Activated gamma-delta T cell (primary cell): ENCODE data around the gene LAPTM5.
A peak's percentile ranks its signal among the peaks of the same experiment; 100 is the strongest.

Experiments used
- DNase-seq: peaks from one replicate; lab custom pipeline; 2025; lab: John Stamatoyannopoulos, UW

LAPTM5 gene

GRCh38 chr1:30718636-30719405 lies 38.8 kb downstream of the LAPTM5 start:
- peak; percentile 100 for DNase-seq

- DNase-seq: peak; percentile 100
Observed at GRCh38 chr1:30718091-30718635, 39.4 kb downstream of the LAPTM5 start.

- no peak for DNase-seq
Observed at GRCh38 chr1:30716646-30717045, 40.9 kb downstream of the LAPTM5 start.

GRCh38 chr1:30715886-30716285 lies 41.7 kb downstream of the LAPTM5 start:
- DNase-seq: no peak

- no peak for DNase-seq
Observed at GRCh38 chr1:30715216-30715615, 42.4 kb downstream of the LAPTM5 start.

GRCh38 chr1:30714536-30715090 lies 43.0 kb downstream of the LAPTM5 start:
- no peak for DNase-seq

DNA sequence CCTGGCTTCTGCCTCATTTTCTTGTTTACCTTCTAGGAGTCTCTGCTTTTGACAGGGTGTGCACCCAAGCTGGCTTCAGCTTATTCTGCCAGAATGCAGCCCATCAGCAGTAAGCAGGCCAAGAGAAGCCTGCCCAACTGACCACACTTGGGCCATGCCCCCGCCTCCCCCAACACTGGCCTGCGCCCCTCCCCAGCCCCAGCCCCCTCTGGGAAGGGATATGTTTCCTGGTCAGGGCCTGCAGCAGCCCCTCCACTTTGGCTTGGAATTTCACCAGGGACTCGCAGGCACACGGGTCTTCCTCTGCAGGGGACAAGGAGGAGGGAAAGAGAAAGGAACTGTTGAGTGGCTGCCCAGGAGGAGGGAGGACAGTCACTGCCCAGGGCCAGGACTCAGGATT lies 43.5 kb downstream of the LAPTM5 start:
- DNase-seq: no peak

GRCh38 chr1:30713311-30713710 lies 44.3 kb downstream of the LAPTM5 start:
- DNase-seq: no peak

- DNase-seq: no peak
Observed at GRCh38 chr1:30712583-30712982, 45.0 kb downstream of the LAPTM5 start.

DNA sequence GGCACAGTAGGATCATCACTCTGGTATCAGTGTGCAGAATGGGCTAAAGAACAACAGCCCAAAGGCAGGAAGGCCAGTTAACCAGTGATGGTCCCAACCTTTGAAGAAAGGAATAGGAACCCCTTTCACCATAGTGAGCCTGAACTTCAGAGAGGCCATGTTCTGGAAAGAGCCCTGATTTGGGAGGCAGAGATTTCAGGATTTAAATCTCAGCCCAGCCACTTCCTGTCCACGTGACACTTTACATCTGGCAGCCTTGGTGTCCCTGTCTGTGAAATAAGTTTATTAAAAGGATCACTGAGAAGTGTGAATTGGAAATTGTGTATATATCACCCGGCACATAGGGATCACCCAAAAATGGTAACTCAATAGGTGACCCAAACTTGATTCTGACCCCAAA lies 47.2 kb downstream of the LAPTM5 start:
- DNase-seq: no peak

DNA sequence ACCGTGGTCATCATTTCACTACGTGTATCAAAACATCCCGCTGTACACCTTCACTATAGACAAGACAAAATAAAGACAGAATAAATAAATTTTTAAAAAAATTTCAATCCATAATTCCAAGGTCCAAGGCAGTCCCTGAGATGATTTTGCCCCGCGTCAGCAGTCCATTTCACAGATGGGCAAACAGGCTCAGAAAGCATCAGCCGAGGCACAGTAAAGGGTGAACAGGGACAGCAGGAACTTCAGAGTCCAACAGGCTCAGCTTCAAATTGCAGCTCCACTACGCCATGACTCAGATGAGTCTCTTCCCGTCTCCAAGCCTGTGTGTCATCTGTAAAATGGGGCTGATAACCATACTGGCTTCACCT lies 49.2 kb downstream of the LAPTM5 start:
- no peak for DNase-seq

- no peak for DNase-seq
Observed at GRCh38 chr1:30707412-30708360, 49.9 kb downstream of the LAPTM5 start.

DNA sequence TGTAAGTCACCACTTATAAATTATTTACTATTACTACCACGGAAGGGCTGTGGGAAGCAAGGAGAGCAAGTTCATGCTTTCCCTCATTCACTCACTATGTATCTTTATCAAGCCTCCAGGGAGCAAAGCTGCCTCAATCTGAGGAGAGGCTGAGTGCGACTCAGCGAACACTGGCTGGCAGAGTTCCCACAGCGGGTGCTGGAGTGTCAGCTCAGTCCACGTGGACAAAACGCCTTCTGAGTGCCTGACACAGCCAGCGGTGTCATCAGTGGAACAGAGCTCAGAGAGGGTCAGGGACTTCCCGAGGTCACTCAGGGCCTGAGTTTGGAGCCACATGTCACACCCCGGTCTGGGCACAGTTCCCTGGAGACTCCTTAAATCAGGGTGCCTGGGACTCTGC lies 51.0 kb downstream of the LAPTM5 start:
- DNase-seq: no peak

DNA sequence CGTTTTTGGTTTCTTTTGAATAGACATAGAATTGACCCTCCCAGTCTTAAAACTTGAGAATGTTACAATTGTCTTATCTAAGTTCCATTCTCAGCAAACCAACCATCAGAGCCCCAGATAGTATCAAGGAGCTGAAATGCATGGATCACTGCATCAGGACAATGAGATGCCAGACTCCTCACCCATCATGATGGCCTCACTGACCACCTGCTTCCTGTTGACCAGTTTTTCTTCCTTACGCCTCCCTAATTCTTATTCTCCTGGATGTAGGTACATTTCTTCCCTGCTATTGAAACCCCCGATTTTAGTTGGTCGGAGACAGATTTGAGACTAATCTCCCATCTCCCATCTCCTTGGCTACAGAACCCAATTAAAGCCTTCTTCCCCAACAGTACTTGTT lies 51.9 kb downstream of the LAPTM5 start:
- no peak for DNase-seq

GRCh38 chr1:30704765-30705509 lies 52.6 kb downstream of the LAPTM5 start:
- no peak for DNase-seq

DNA sequence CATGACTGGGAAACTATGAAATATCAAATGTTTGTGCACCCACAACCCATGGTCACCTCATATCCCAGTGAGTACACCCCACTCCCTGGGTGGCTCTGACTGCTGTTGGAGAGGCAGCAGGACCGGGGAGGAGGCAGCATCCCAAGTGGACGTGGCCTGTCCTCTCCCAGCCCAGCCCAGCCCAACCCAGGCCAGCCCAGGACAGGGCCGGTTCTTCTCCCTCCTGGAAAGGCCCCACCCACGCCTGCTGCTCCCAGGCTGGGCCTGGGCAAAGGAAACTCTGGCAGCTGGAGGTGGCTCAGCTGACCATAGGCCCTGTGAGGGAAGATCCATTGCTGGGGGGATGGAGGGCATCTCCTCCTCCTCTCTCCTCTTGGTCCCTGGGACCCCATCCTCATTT lies 53.3 kb downstream of the LAPTM5 start:
- DNase-seq: no peak

DNA sequence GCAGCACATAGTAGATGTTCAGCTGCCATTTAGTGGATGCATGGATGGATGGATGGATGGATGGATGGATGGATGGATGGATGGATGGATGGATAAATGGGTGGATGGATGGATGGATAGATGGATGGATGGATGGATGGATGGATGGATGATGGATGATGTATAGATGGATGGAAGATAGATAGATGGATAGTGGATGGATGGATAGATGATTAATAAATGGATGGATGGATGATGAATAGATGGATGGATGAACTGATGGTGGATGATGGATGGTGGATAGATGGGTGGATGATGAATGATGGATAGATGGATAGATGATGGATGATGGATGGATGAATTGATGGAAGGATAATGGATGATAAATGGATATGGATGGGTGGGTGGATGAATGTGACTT lies 54.8 kb downstream of the LAPTM5 start:
- no peak for DNase-seq

DNA sequence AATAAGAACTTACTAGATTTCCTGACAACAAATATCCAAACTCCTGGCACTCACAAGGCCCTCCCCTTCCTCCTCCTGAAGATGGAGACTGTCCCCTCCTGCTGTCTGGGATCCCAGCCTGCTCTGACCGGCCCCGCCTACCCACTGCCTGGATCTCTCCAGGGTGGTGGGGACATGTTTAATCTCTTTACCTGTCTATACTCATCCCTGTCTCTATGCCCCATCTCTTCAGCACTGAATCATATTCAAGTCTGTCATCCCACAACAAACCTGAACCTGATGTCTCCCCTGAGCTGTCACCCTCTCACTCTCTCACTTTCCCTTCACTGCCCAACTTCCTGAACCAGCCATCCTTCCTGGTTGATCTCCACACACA lies 56.3 kb downstream of the LAPTM5 start:
- no peak for DNase-seq

GRCh38 chr1:30700528-30701257 lies 56.9 kb downstream of the LAPTM5 start:
- no peak for DNase-seq

- no peak for DNase-seq
Observed at GRCh38 chr1:30699762-30700161, 57.8 kb downstream of the LAPTM5 start.

DNA sequence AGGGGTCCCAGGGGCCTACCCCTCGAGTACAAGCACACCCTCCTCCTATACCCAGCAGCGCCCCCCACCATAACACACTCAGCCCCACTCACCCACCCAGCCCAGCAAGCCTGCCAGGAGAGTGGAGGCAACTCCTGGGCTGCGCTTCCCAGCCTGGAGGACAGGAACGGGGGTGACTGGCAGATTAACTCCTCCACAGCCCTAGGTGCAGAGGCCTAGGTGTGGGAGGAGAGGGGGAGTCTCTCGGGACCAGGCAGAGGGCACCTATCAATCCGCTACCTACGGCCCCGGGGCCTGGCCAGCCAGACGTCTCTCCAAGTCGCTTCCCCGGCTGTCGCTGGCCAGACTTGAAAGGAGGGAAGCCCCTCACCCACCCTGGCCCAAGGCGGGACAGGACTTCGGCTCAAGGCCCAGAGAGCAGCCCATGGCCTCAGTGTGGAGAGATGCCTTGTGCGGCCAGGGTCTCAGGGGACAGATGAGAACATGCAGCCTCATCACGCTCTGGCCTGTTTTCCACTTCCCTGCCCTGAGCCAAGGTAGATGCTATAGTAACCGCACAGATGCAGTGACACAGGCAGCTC lies 59.1 kb downstream of the LAPTM5 start:
- DNase-seq: no peak
